Choroid plexus epithelial cell (primary cell): ENCODE measurements around the gene PPIP5K2.

Experiments used
- DNase-seq: peaks from one replicate; pipeline ENCODE4 v3.0.0-alpha.2; 2010; ENCODE audit warnings: low read depth
- H3K4me3 ChIP-seq: 2 replicates; pipeline ENCODE4 v1.5.1; 2011; ENCODE audit warnings: low read depth, mild to moderate bottlenecking, control low read depth, low read length, moderate library complexity
- CTCF ChIP-seq: conservative IDR thresholded peaks from 2 replicates; pipeline ENCODE4 v1.5.1; 2011; ENCODE audit warnings: low read depth, mild to moderate bottlenecking, control low read depth, inconsistent platforms, low read length, moderate library complexity

Gene PPIP5K2

DNA sequence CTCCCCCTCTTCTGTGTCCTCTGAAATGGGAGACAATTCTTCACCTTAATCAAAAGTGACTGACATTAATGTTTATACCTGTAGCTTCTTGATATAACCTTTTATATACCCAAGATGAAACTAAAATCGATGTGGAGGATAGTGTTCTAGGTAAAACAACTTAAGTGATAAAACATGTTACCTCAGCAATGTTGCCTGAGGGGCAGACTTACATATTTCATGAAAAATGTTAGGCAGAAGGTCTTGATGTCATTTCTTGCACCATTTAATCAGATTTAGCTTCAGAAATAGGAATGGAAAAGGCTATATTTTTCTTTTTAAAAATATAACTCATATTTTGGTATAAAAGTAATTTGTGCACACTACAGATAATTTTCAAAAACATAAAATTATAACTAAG is 115.8 kb downstream of the PPIP5K2 start:
- no peak for DNase-seq
- TF ChIP-seq CTCF, result no peak
- no peak overlapping the region for H3K4me3 ChIP-seq

DNA sequence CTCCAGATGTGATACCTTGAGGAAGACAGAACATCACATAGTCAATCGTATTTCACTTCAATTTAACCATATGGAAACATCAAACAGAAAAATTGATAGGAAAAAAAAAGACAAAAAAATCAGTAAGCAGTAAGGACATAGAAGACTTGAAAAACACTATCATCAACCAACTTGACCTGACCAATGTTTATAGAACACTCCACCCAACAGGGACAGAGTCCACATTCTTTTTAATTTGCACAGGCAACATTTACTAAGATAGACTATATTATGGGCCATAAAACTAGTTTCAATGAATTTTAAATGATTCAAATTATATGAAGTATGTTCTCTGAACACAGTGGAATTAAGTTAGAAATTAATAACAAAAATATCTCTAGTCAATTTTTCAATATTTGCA is 117.7 kb downstream of the PPIP5K2 start:
- no peak overlapping the region for H3K4me3 ChIP-seq
- TF ChIP-seq CTCF, result no peak
- no peak for DNase-seq

- H3K4me3 ChIP-seq, result no peak overlapping the region
- peak; percentile 83 for DNase-seq
- TF ChIP-seq CTCF, result no peak
Observed at GRCh38 chr5:103243665-103244064, 123.6 kb downstream of the PPIP5K2 start.

- TF ChIP-seq CTCF, result no peak
- H3K4me3 ChIP-seq, result no peak overlapping the region
- DNase-seq, result peak; percentile 18
Observed at GRCh38 chr5:103244398-103244797, 124.3 kb downstream of the PPIP5K2 start.

DNA sequence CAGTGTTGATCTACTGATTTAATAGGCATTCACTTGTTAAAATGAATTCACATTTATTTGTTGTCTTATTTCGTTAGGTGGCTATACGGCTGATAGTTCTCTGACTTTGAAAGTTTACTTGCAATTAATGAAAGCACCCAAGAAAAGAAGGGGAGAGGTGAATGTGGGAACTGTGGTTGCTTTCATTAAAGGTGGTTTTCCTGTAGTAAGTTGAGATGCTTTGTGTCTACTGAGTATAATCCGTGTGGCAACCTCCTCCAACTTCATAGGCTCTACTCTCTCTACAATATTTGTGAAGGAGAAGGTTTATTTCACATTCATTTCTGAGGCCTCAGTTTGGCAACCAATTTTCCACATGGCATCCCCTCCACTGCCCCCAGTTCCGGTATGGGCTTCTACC is 125.7 kb downstream of the PPIP5K2 start:
- no peak for DNase-seq
- no peak overlapping the region for H3K4me3 ChIP-seq
- no peak for TF ChIP-seq CTCF

DNA sequence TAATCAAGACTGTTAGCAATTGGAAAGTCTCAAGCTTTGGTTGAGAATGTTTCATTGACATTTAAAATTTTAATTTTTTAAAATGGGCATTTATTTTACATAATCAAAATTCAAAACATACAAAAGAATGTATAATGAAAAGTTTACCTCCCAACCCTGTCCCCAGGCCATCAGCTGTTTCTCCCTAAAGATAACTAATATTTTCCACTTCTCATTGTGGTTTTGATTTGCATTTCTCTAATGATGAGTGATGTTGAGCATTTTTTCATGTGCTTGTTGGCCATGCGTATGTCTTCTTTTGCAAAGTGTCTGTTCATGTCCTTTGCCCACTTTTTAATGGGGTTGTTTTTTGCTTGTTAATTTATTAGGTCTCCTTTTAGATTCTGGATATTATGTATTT is 127.0 kb downstream of the PPIP5K2 start:
- DNase-seq, result no peak
- no peak overlapping the region for H3K4me3 ChIP-seq
- no peak for TF ChIP-seq CTCF

- no peak for TF ChIP-seq CTCF
- DNase-seq, result no peak
- H3K4me3 ChIP-seq, result no peak overlapping the region
Observed at GRCh38 chr5:103249068-103249467, 129.0 kb downstream of the PPIP5K2 start.
